Fibroblast of lung (primary cell): ENCODE results near the gene FADD. TPM values are rescaled to one million over a fixed set of nuclear protein-coding genes. Genes with fewer than 3 reads are reported as not detected.

Experiments
- DNase-seq, 2 donors: peaks; one replicate each; pipeline versions ENCODE4 v3.0.0 to v3.0.0-alpha.2; 2010; ENCODE audit warnings: low read depth in 2 of 2
- H2AFZ ChIP-seq: 2 replicates; pipeline ENCODE4 v1.5.1; 2012; ENCODE audit warnings: low read length, control low read depth, inconsistent platforms
- H3K27ac ChIP-seq: 2 replicates; pipeline ENCODE4 v1.5.1; 2011; ENCODE audit warnings: low read length, control low read depth; ENCODE audit not compliant: insufficient read depth
- H3K27me3 ChIP-seq: 2 replicates; pipeline ENCODE4 v1.5.1; 2011; ENCODE audit warnings: mild to moderate bottlenecking, low read length; ENCODE audit not compliant: control insufficient read depth, insufficient read depth
- H3K36me3 ChIP-seq: 2 replicates; pipeline ENCODE4 v1.5.1; 2011; ENCODE audit warnings: low read length; ENCODE audit not compliant: control insufficient read depth, insufficient read depth
- H3K4me1 ChIP-seq: 2 replicates; pipeline ENCODE4 v1.5.1; 2011; ENCODE audit warnings: low read length; ENCODE audit not compliant: control insufficient read depth, insufficient read depth; ENCODE audit errors: extremely low read depth
- H3K4me2 ChIP-seq: 2 replicates; pipeline ENCODE4 v1.5.1; 2011; ENCODE audit warnings: low read length, control low read depth; ENCODE audit not compliant: insufficient read depth; ENCODE audit errors: extremely low read depth
- H3K4me3 ChIP-seq, 4 experiments: fragments of 200-600 bp in 1 of 4; sonication (generic) in 1 of 4; replicated peaks in 1 of 4; 2 replicates each; pipeline ENCODE4 v1.5.1; 2011 to 2016; ENCODE audit warnings: low read length in 4 of 4, low read depth in 3 of 4, mild to moderate bottlenecking in 3 of 4, control low read depth in 2 of 4, inconsistent platforms in 1 of 4, mixed read lengths in 1 of 4; ENCODE audit not compliant: insufficient read depth in 1 of 4; ENCODE audit errors: control extremely low read depth in 1 of 4
- H3K79me2 ChIP-seq: 2 replicates; pipeline ENCODE4 v1.5.1; 2012; ENCODE audit warnings: mild to moderate bottlenecking, low read length, inconsistent platforms; ENCODE audit not compliant: control insufficient read depth, insufficient read depth
- H3K9ac ChIP-seq: 2 replicates; pipeline ENCODE4 v1.5.1; 2011; ENCODE audit warnings: mild to moderate bottlenecking, low read length, control low read depth; ENCODE audit not compliant: insufficient read depth
- H3K9me3 ChIP-seq: 2 replicates; pipeline ENCODE4 v1.5.1; 2012; ENCODE audit warnings: low read depth, low read length; ENCODE audit not compliant: control insufficient read depth, insufficient read depth
- H4K20me1 ChIP-seq: 2 replicates; pipeline ENCODE4 v1.5.1; 2011; ENCODE audit warnings: low read length; ENCODE audit not compliant: control insufficient read depth, insufficient read depth; ENCODE audit errors: extremely low read depth
- EZH2 ChIP-seq: IDR thresholded peaks from 2 replicates; pipeline ENCODE4 v1.5.1; 2012; ENCODE audit warnings: low read length, control low read depth, mild to moderate bottlenecking; ENCODE audit errors: missing control alignments
- polyA plus RNA-seq, 2 donors: library from polyadenylated mRNA; depleted of rRNA in 1 of 2; stranded (reverse) in 1 of 2; unstranded in 1 of 2; fragments of >200 nt; gene quantifications; 2 replicates each; pipeline ENCODE4 v1.2.1, GENCODE V29; 2011 to 2012; ENCODE audit warnings: missing spikeins in 1 of 2
- total RNA-seq: library from RNA; depleted of rRNA; stranded (reverse); fragments of >200 nt; gene quantifications from 2 replicates; pipeline ENCODE4 v1.2.1, GENCODE V29; 2014
- TF ChIP-seq, protein P1 (sequence below), 2 donors: IDR thresholded peaks in 1 of 2; conservative IDR thresholded peaks in 1 of 2; 1 replicate in 1 of 2; 2 replicates in 1 of 2; pipeline ENCODE4 v1.5.1; 2011 to 2012; ENCODE audit warnings: low read length in 2 of 2, control low read depth in 1 of 2, inconsistent platforms in 1 of 2, low read depth in 1 of 2, mild to moderate bottlenecking in 1 of 2

Gene FADD
- total and polyA plus RNA-seq, 2 donors (not counting 1 experiment from before 2014, with no cell fraction given): 26.3 to 32.0 TPM

DNA sequence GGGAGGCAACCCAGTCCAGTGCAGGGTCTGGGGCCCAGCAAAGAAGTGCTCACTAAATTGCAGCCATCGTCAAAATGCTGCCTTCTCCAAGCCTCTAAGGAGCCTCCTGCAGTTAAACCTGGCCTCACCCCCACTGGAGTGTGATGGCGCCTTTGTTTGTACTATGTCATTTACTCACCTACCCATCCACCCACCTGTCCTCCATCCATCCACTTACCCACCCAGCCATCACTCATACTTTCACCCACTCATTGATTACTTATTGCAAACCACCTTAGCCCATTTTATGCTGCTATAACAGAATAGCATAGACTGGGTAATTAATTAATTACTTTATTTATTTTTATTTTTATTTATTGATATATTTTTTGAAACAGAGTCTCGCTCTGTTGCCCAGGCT lies 38.6 kb downstream of the FADD start:
- Histone ChIP-seq H4K20me1 (no peaks in the 10 kb centered on the region), H3K4me1 (no peaks in the 10 kb centered on the region), H3K9me3 (no peaks in the 10 kb centered on the region), H3K9ac (no peak overlapping the region), H3K27ac (no peak overlapping the region), H3K36me3 (no peaks in the 10 kb centered on the region), H2AFZ (no peak overlapping the region), H3K79me2 (no peaks in the 10 kb centered on the region), H3K27me3 (no peaks in the 10 kb centered on the region), H3K4me3 (no peak overlapping the region), H3K4me2 (no peak overlapping the region)
- TF ChIP-seq EZH2: no peak
- TF ChIP-seq, protein P1, sequence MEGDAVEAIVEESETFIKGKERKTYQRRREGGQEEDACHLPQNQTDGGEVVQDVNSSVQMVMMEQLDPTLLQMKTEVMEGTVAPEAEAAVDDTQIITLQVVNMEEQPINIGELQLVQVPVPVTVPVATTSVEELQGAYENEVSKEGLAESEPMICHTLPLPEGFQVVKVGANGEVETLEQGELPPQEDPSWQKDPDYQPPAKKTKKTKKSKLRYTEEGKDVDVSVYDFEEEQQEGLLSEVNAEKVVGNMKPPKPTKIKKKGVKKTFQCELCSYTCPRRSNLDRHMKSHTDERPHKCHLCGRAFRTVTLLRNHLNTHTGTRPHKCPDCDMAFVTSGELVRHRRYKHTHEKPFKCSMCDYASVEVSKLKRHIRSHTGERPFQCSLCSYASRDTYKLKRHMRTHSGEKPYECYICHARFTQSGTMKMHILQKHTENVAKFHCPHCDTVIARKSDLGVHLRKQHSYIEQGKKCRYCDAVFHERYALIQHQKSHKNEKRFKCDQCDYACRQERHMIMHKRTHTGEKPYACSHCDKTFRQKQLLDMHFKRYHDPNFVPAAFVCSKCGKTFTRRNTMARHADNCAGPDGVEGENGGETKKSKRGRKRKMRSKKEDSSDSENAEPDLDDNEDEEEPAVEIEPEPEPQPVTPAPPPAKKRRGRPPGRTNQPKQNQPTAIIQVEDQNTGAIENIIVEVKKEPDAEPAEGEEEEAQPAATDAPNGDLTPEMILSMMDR (conservative IDR thresholded peaks at IDR 0.05 in 1 of 2, IDR thresholded peaks at IDR 0.05 in 1 of 2; ENCODE audit: low read depth in 1 of 2, low read length in 2 of 2): no peak
- DNase-seq: no peak

DNA sequence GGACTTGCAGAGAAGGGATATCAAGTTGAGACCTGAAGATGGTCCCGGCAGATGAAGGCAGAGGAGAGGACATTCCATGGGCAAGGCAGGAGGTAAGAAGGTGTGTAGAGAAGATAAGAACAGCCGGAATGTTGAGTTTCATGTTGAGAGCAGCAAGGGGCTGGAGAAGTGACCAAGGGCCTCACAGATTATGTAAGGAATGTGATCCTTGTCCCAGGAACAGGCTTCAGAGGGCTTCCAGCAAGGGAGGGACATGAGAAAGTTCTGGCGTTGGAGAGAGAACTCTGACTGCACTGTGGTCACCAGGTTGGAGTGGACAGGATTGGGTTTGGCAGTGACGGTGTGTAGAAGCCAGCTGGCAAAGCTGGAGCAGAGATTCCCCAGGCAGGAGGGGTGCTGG lies 39.8 kb downstream of the FADD start:
- Histone ChIP-seq H3K79me2 (no peaks in the 10 kb centered on the region), H3K4me1 (no peaks in the 10 kb centered on the region), H3K4me3 (no peak overlapping the region), H3K27me3 (no peaks in the 10 kb centered on the region), H3K9ac (no peak overlapping the region), H2AFZ (no peak overlapping the region), H3K27ac (no peak overlapping the region), H3K9me3 (no peaks in the 10 kb centered on the region), H3K4me2 (no peak overlapping the region), H3K36me3 (no peaks in the 10 kb centered on the region), H4K20me1 (no peaks in the 10 kb centered on the region)
- no peak for DNase-seq
- no peak for TF ChIP-seq EZH2
- TF ChIP-seq, protein P1 (conservative IDR thresholded peaks at IDR 0.05 in 1 of 2, IDR thresholded peaks at IDR 0.05 in 1 of 2; ENCODE audit: low read depth in 1 of 2, low read length in 2 of 2): no peak

DNA sequence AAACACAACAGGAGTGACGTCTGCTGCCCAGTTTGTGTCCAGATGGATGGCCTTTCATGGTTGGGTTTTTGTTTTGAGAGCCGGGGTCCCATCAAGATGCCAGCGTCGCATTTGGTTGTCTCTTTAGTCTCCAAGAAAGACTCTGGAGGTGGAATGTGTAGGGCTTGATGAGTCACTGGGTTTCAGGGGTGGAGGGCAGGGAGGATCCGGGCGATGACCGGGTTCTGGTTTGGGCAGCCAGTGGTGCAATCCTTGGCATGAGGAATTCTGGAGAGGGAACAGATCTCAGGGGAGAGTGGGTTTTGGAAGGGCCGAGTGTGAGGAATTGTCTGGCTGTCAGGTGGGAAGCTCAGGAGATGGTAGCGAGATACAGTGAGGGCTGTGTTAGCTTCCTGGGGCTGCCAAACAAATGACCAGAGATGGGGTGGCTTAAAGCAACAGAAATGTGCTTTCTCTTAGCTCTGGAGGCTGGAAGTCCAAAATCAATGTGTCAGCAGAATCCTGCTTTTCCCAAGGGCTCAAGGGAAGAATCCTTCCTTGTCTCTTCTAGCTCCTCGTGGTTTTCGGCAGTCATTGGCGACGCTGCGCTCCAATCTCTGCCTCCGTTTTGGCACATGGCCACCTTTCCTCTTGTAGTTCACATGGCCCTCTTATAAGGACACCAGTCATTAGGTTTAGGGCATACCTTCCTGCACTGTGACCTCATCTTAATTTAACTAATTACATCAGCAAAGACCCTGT lies 41.0 kb downstream of the FADD start:
- DNase-seq: peak in 1 of 2 donors; percentile 60
- Histone ChIP-seq H3K79me2 (no peaks in the 10 kb centered on the region), H4K20me1 (no peaks in the 10 kb centered on the region), H3K9ac (no peak overlapping the region), H3K4me3 (no peak overlapping the region), H3K9me3 (no peaks in the 10 kb centered on the region), H3K36me3 (no peaks in the 10 kb centered on the region), H3K4me2 (no peak overlapping the region), H3K27me3 (no peaks in the 10 kb centered on the region), H2AFZ (no peak overlapping the region), H3K4me1 (no peaks in the 10 kb centered on the region), H3K27ac (no peak overlapping the region)
- TF ChIP-seq, protein P1 (conservative IDR thresholded peaks at IDR 0.05 in 1 of 2, IDR thresholded peaks at IDR 0.05 in 1 of 2; ENCODE audit: low read depth in 1 of 2, low read length in 2 of 2): no peak
- no peak for TF ChIP-seq EZH2
